Measurements from ENCODE around the gene NKAIN1. TPM values are rescaled to one million over a fixed set of nuclear protein-coding genes. Genes with fewer than 3 reads are reported as not detected.

NKAIN1 gene
- total RNA-seq, 1 experiment from 2014 or later = 1.1 TPM

GRCh38 chr1:31144442-31144841, 95.2 kb downstream of the NKAIN1 start:
- H3K79me2 ChIP-seq (ENCODE audit: insufficient read depth, low read length) = no peaks in the 10 kb centered on the region
- BruUV-seq (replicated peaks) = no TSS peak
- H3K4me2 ChIP-seq (ENCODE audit: low read length) = no peak overlapping the region
- ATAC-seq = no peak
- H2AFZ ChIP-seq (ENCODE audit: low read depth, low read length, poor library complexity, severe bottlenecking) = no peak overlapping the region
- ChIA-PET POLR2A (no interaction called here), RAD21 (ENCODE audit: low non-redundant PET in 1 of 2, low total read pairs in 2 of 2, uncharacterized antibody in 2 of 2, unreplicated experiment in 2 of 2) (no interaction called here), CTCF (no interaction called here)
- TF ChIP-seq FOSL1 (IDR thresholded peaks at IDR 0.05; ENCODE audit: low read depth) (no peak), CTCF (IDR thresholded peaks at IDR 0.05 in 2 of 3, conservative IDR thresholded peaks at IDR 0.05 in 1 of 3; ENCODE audit: borderline replicate concordance in 1 of 3, insufficient read depth in 1 of 3, low read depth in 2 of 3, low read length in 2 of 3) (no peak), TCF7L2 (IDR thresholded peaks at IDR 0.05; ENCODE audit: borderline replicate concordance, extremely low read depth, insufficient read depth, insufficient read length) (no peak), SP1 (IDR thresholded peaks at IDR 0.05; ENCODE audit: low read depth) (no peak), REST (IDR thresholded peaks at IDR 0.05; ENCODE audit: low read depth) (no peak), ZBTB33 (IDR thresholded peaks at IDR 0.05; ENCODE audit: extremely low read depth, insufficient replicate concordance, low read length) (no peak), POLR2AphosphoS5 (IDR thresholded peaks at IDR 0.05; ENCODE audit: low read depth, low read length) (no peak), ATF3 (IDR thresholded peaks at IDR 0.05) (no peak), CEBPB (IDR thresholded peaks at IDR 0.05; ENCODE audit: low read depth) (no peak), SRF (IDR thresholded peaks at IDR 0.05; ENCODE audit: low read depth) (no peak), CBX3 (IDR thresholded peaks at IDR 0.05; ENCODE audit: low read depth) (no peak), MAX (IDR thresholded peaks at IDR 0.05) (no peak), EZH2 (IDR thresholded peaks at IDR 0.05) (no peak)
- intact Hi-C loops (cut with micrococcal nuclease) = no loop called here
- H3K4me1 ChIP-seq (ENCODE audit: control insufficient read depth in 1 of 2, insufficient read depth in 2 of 2, low read length in 2 of 2) = no peaks in the 10 kb centered on the region
- H3K9me3 ChIP-seq (ENCODE audit: control insufficient read depth in 1 of 2, insufficient read depth in 1 of 2, low read depth in 1 of 2, low read length in 2 of 2) = no peaks in the 10 kb centered on the region
- no peaks in the 10 kb centered on the region for H3K9me2 ChIP-seq (ENCODE audit: insufficient read depth)
- no peaks in the 10 kb centered on the region for H3K27me3 ChIP-seq (ENCODE audit: insufficient read depth, low read length)
- H3K4me3 ChIP-seq (replicated peaks in 1 of 2; ENCODE audit: low read depth in 1 of 2, low read length in 2 of 2) = no peak overlapping the region
- DNase-seq (ENCODE audit: low read depth, low spot score) = no peak
- no peaks in the 10 kb centered on the region for H4K20me1 ChIP-seq (ENCODE audit: insufficient read depth)
- no peak overlapping the region for H3K9ac ChIP-seq (ENCODE audit: low read length)
- no peaks in the 10 kb centered on the region for H3K36me3 ChIP-seq (ENCODE audit: control insufficient read depth in 1 of 2, insufficient read depth in 2 of 2, low read length in 2 of 2)
- H3K27ac ChIP-seq (ENCODE audit: low read depth, low read length) = no peak overlapping the region
